Right atrium auricular region (tissue), 2 donors: ENCODE measurements around the gene FAM229B. TPM values are rescaled to one million over a fixed set of nuclear protein-coding genes. Genes with fewer than 3 reads are reported as not detected.
A peak's percentile ranks its signal among the peaks of the same experiment; 100 is the strongest.

Experiments
- DNase-seq: peaks from one replicate; pipeline ENCODE4 v3.0.0-alpha.2; 2019; ENCODE audit warnings: low spot score
- H3K27ac ChIP-seq, 2 donors: fragments of 200-600 bp; sonication (generic); 1 replicate in 1 of 2; 2 replicates in 1 of 2; pipeline ENCODE4 v1.5.1; 2016 to 2019
- H3K27me3 ChIP-seq, 2 donors: fragments of 200-600 bp; sonication (generic); one replicate each; pipeline versions ENCODE4 v1.5.1 to v1.6.0; 2017 to 2019
- H3K36me3 ChIP-seq: fragments of 200-600 bp; sonication (generic); one replicate; pipeline ENCODE4 v1.5.1; 2016
- H3K4me1 ChIP-seq, 2 donors: fragments of 200-600 bp; sonication (generic); one replicate each; pipeline versions ENCODE4 v1.5.1 to v1.6.0; 2017 to 2019
- H3K4me3 ChIP-seq, 2 donors: fragments of 200-600 bp; sonication (generic); 1 replicate in 1 of 2; 2 replicates in 1 of 2; pipeline ENCODE4 v1.5.1; 2017 to 2019; ENCODE audit warnings: mild to moderate bottlenecking in 1 of 2, moderate library complexity in 1 of 2
- H3K9me3 ChIP-seq, 2 donors: fragments of 200-600 bp; sonication (generic); one replicate each; pipeline ENCODE4 v1.5.1; 2019
- total RNA-seq, 2 donors: library from RNA; depleted of rRNA; stranded (reverse); fragments of >200 nt; gene quantifications; one replicate each; pipeline ENCODE4 v1.1.0, GENCODE V29; 2016
- TF ChIP-seq, protein P1 (sequence below), 2 donors: fragments of 200-600 bp; sonication (generic); IDR thresholded peaks; one replicate each; pipeline ENCODE4 v1.5.1; 2019; ENCODE audit warnings: antibody characterized with exemption in 2 of 2

The FAM229B gene
- total RNA-seq, 2 donors from 2014 or later: 28.7 to 44.9 TPM

GRCh38 chr6:112145080-112145573, 57.7 kb downstream of the FAM229B start:
- TF ChIP-seq, protein P1, sequence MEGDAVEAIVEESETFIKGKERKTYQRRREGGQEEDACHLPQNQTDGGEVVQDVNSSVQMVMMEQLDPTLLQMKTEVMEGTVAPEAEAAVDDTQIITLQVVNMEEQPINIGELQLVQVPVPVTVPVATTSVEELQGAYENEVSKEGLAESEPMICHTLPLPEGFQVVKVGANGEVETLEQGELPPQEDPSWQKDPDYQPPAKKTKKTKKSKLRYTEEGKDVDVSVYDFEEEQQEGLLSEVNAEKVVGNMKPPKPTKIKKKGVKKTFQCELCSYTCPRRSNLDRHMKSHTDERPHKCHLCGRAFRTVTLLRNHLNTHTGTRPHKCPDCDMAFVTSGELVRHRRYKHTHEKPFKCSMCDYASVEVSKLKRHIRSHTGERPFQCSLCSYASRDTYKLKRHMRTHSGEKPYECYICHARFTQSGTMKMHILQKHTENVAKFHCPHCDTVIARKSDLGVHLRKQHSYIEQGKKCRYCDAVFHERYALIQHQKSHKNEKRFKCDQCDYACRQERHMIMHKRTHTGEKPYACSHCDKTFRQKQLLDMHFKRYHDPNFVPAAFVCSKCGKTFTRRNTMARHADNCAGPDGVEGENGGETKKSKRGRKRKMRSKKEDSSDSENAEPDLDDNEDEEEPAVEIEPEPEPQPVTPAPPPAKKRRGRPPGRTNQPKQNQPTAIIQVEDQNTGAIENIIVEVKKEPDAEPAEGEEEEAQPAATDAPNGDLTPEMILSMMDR (IDR thresholded peaks at IDR 0.05): no peak
- H3K36me3 ChIP-seq: peaks cover 60% of the 10 kb centered on the region
- H3K4me3 ChIP-seq: no peak overlapping the region
- no peak for DNase-seq
- H3K27ac ChIP-seq: no peak overlapping the region
- no peaks in the 10 kb centered on the region for H3K27me3 ChIP-seq
- peaks cover 0 to 6% of the 10 kb centered on the region in 2 donors for H3K4me1 ChIP-seq
- H3K9me3 ChIP-seq: no peaks in the 10 kb centered on the region

GRCh38 chr6:112148103-112148502, 60.7 kb downstream of the FAM229B start:
- peaks cover 0 to 12% of the 10 kb centered on the region in 2 donors for H3K4me1 ChIP-seq
- H3K27ac ChIP-seq: no peak overlapping the region

GRCh38 chr6:112149236-112149635, 61.8 kb downstream of the FAM229B start:
- Histone ChIP-seq H3K27ac (peak overlapping the region; percentile 20 to 40), H3K4me1 (peaks cover 0 to 12% of the 10 kb centered on the region in 2 donors), H3K9me3 (no peaks in the 10 kb centered on the region), H3K36me3 (peaks cover 23% of the 10 kb centered on the region), H3K27me3 (no peaks in the 10 kb centered on the region), H3K4me3 (no peak overlapping the region)
- DNase-seq: no peak
- TF ChIP-seq, protein P1 (IDR thresholded peaks at IDR 0.05): no peak

More at GRCh38 chr6:112148103-112148502, 60.7 kb downstream of the FAM229B start:
- DNase-seq: no peak
- no peak overlapping the region for H3K4me3 ChIP-seq
- H3K27me3 ChIP-seq: no peaks in the 10 kb centered on the region
- H3K9me3 ChIP-seq: no peaks in the 10 kb centered on the region
- peaks cover 30% of the 10 kb centered on the region for H3K36me3 ChIP-seq
- TF ChIP-seq, protein P1 (IDR thresholded peaks at IDR 0.05): no peak

- Histone ChIP-seq H3K4me3 (no peak overlapping the region), H3K36me3 (peaks cover 18% of the 10 kb centered on the region)
These were observed 62.4 kb downstream of the FAM229B start for GRCh38 chr6:112149719-112150263.

DNA sequence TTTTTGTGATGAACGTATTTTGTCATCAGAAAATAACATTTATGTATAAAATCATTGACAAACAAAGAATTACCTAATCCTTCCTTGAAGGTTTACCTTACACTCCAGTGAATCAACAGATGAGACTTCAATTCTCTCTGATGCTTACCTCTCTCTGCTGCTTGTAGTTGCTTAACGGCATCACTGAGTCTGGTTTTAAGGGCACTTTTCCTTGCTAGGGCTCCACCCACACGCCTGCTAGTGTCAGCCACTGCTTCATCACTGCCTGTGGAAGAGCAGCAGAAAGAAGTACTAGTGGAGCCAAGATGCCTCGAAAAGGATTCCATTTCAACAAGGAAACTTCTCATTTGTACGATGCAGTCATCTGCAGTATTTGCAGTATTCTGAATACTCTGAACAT, 63.0 kb downstream of the FAM229B start:
- Histone ChIP-seq H3K9me3 (no peaks in the 10 kb centered on the region), H3K36me3 (peaks cover 18% of the 10 kb centered on the region), H3K4me1 (peaks cover 0 to 12% of the 10 kb centered on the region in 2 donors), H3K27me3 (no peaks in the 10 kb centered on the region), H3K4me3 (no peak overlapping the region), H3K27ac (peak overlapping the region; percentile 20 to 40)
- TF ChIP-seq, protein P1 (IDR thresholded peaks at IDR 0.05): no peak
- DNase-seq: no peak

More at GRCh38 chr6:112149719-112150263, 62.4 kb downstream of the FAM229B start:
- Histone ChIP-seq H3K9me3 (no peaks in the 10 kb centered on the region), H3K27me3 (no peaks in the 10 kb centered on the region), H3K27ac (peak overlapping the region; percentile 20 to 40), H3K4me1 (peaks cover 0 to 12% of the 10 kb centered on the region in 2 donors)
- TF ChIP-seq, protein P1 (IDR thresholded peaks at IDR 0.05): no peak
- no peak for DNase-seq

Other genes starting within 250 kb of the FAM229B start
- gene FYN, start 214.1 kb upstream of the FAM229B start, total RNA-seq: 10 to 100 TPM; 78.9 to 98.7 TPM
- not detected for gene CCN6, start 33.5 kb upstream of the FAM229B start, total RNA-seq
- gene TUBE1, start 109 bp upstream of the FAM229B start, total RNA-seq: 10 to 100 TPM; 19.0 to 32.3 TPM
- gene LAMA4, start 167.0 kb downstream of the FAM229B start, total RNA-seq: 10 to 100 TPM; 37.2 to 47.1 TPM